ENCODE measurements around the gene CHL1.

Gene CHL1

DNA sequence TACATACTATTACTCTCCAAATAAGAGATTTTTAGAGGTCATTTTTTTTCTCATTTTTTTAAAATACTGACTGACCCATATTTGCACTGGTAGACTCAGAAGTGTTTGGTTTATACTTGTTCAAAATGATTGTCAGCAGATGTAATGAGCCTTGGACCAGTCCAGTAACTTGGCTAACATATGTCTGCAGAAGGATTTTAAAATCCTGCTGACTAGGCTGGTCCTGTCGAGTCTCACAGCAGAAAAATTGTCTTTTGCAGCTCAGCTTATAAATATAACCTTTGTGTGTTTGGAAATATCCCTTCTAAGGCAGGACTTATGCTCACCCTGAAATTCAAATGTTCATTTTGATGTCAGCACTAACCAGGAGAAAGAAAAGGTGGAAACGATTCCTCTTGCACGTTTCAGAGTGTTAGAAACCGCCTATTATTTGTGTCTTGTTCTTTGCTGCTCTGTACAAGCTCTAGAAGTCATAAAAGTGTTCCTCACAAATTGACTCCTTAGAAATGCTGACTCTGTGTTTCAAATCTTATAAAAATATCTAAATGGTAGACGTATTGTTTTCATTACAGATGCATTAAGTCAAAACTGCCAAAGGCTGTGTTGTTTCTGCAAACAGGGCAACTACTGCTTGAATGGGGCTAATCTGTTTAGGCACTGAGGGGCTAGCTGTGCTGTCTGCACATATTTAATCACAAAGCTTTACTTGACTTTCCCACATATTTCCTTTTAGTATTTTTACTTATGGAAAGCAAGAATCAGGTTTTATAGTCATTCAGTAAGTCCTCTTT, 95.3 kb downstream of the CHL1 start:
- no peak for DNase-seq (ENCODE audit: low read depth)
- TF ChIP-seq, protein P1, sequence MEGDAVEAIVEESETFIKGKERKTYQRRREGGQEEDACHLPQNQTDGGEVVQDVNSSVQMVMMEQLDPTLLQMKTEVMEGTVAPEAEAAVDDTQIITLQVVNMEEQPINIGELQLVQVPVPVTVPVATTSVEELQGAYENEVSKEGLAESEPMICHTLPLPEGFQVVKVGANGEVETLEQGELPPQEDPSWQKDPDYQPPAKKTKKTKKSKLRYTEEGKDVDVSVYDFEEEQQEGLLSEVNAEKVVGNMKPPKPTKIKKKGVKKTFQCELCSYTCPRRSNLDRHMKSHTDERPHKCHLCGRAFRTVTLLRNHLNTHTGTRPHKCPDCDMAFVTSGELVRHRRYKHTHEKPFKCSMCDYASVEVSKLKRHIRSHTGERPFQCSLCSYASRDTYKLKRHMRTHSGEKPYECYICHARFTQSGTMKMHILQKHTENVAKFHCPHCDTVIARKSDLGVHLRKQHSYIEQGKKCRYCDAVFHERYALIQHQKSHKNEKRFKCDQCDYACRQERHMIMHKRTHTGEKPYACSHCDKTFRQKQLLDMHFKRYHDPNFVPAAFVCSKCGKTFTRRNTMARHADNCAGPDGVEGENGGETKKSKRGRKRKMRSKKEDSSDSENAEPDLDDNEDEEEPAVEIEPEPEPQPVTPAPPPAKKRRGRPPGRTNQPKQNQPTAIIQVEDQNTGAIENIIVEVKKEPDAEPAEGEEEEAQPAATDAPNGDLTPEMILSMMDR (IDR thresholded peaks at IDR 0.05; ENCODE audit: control insufficient read depth, extremely low read depth, insufficient read depth) = no peak

DNA sequence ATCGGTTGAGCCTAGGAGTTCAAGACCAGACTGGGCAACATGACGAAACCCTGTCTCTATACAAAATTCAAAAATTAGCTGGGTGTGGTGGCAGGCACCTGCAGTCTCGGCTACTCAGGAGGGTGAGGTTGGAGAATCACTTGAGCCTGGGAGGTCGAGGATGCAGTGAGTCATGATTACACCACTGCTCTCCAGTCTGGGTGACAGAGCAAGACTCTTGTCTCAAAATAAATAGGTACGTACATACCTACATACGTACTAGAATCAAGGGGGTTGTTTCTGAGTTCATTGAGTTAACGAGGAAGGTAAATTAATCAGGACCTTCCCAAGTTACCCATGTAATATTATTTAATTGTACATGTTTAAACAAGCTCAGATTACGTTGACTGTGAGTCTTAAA, 97.5 kb downstream of the CHL1 start:
- no peak overlapping the region for H3K4me3 ChIP-seq (ENCODE audit: low read depth, low read length)
- DNase-seq (ENCODE audit: low read depth) = peak; percentile 0
- TF ChIP-seq, protein P1 (IDR thresholded peaks at IDR 0.05; ENCODE audit: control insufficient read depth, extremely low read depth, insufficient read depth) = no peak

More for the DNA sequence above, 95.3 kb downstream of the CHL1 start:
- H3K4me3 ChIP-seq (ENCODE audit: low read depth, low read length) = no peak overlapping the region

DNA sequence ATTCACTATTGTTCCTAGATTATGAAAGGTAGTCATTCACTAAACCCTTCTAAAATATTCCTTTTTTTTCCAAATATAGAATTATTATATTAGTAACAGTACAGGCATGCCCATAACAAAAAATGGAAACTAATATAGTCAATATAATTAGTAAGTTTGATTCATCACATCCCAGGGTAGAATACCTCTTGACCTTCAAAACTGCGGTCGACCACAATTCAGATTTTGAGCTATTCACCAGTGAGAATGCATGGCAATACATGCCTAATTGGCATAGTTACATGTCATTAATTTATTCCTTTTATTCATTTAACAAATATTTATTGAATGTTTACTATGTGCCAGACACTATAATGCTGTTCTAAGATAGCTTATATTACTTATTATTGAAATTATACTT, 98.0 kb downstream of the CHL1 start:
- no peak overlapping the region for H3K4me3 ChIP-seq (ENCODE audit: low read depth, low read length)
- TF ChIP-seq, protein P1 (IDR thresholded peaks at IDR 0.05; ENCODE audit: control insufficient read depth, extremely low read depth, insufficient read depth) = no peak
- no peak for DNase-seq (ENCODE audit: low read depth)

DNA sequence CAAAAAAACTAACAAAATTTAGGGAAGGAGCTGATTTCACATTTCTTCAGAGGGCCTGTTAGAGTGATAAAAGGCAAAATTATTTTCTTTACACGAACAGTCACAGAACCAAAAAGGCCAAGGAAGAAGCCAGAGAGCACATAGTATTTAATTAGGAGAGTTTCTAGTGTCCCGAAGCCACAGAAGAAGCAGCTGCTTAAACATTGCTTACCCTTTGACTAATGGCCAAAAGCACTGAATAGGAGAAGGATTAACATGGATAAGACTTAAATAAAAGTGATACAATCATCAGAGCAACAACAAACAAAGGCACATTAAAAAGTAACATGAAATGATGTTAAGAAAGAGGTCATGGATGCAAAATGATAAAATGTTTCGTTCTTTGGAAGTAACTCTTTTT, 98.6 kb downstream of the CHL1 start:
- TF ChIP-seq, protein P1 (IDR thresholded peaks at IDR 0.05; ENCODE audit: control insufficient read depth, extremely low read depth, insufficient read depth) = no peak
- DNase-seq (ENCODE audit: low read depth) = no peak

DNA sequence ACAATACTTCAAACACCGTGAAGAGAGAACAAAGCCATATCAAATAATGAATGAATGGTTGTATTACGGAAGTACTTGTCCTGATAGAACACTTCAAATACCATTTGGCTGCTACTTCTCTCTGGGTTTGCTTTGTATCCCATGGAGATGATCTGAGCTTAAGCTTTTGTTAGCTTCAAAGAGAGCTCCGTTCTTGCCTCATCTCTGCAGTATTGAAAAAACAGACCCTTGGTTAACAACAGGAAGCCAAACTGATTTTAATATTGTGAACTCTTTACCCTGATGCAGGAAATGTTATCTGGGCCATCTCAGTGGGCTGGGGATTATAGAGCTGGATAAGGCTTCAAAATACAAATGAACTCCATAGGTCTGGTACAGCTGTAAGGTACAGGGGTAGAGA, 101.0 kb downstream of the CHL1 start:
- no peak for DNase-seq (ENCODE audit: low read depth)
- no peak overlapping the region for H3K4me3 ChIP-seq (ENCODE audit: low read depth, low read length)
- TF ChIP-seq, protein P1 (IDR thresholded peaks at IDR 0.05; ENCODE audit: control insufficient read depth, extremely low read depth, insufficient read depth) = no peak

More for the DNA sequence above, 98.6 kb downstream of the CHL1 start:
- no peak overlapping the region for H3K4me3 ChIP-seq (ENCODE audit: low read depth, low read length)

DNA sequence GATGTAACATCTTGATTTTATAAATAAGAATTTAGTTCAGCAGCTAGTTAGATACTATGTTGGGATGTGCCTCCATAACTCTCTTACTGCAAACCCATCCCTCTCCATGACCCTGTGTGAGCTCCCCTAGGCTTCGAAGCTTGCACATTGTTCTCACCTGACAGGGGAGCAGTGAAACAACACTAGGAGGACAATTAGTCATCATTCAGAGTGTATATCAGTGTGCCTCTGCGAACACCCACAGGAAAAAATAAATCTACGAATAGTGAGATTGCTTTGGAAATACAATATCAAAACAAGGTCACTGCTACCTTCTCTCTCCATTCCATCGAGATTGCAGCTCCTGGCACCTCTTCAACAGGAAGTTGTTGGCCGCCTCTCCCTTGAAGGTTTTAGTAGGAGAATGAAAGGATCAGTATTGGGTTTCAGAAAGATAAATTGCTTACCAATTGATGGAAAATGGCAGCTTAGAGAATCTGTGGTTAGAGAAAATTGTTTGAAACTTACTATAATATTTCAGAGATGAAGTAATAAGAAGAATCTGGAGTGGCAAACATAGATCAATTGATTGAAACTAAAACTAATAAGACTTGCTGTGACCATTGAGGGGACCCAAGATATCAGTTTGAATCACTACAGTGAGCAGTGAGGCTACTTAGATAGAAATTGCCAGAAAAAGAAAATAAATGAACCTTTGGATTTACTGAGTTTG, 103.2 kb downstream of the CHL1 start:
- no peak overlapping the region for H3K4me3 ChIP-seq (ENCODE audit: low read depth, low read length)
- DNase-seq (ENCODE audit: low read depth) = no peak
- TF ChIP-seq, protein P1 (IDR thresholded peaks at IDR 0.05; ENCODE audit: control insufficient read depth, extremely low read depth, insufficient read depth) = no peak
